22Rv1 (cell line): Measurements from ENCODE around the gene G6PC2.
"Not testable (repeated sequence)": the region's sequence is repeated elsewhere in the genome, so short reads cannot be mapped to it uniquely, and the experiment has no call there.

Source experiments
- ZFX ChIP-seq: fragments of 450-650 bp; IDR thresholded peaks from 2 replicates; pipeline ENCODE4 v1.6.1; 2017; ENCODE audit warnings: antibody characterized with exemption, borderline replicate concordance
- TF ChIP-seq, protein P1 (sequence below): fragments of 450-650 bp; IDR thresholded peaks from 2 replicates; pipeline ENCODE4 v1.5.1; 2017; ENCODE audit warnings: mild to moderate bottlenecking

- TF ChIP-seq, protein P1, sequence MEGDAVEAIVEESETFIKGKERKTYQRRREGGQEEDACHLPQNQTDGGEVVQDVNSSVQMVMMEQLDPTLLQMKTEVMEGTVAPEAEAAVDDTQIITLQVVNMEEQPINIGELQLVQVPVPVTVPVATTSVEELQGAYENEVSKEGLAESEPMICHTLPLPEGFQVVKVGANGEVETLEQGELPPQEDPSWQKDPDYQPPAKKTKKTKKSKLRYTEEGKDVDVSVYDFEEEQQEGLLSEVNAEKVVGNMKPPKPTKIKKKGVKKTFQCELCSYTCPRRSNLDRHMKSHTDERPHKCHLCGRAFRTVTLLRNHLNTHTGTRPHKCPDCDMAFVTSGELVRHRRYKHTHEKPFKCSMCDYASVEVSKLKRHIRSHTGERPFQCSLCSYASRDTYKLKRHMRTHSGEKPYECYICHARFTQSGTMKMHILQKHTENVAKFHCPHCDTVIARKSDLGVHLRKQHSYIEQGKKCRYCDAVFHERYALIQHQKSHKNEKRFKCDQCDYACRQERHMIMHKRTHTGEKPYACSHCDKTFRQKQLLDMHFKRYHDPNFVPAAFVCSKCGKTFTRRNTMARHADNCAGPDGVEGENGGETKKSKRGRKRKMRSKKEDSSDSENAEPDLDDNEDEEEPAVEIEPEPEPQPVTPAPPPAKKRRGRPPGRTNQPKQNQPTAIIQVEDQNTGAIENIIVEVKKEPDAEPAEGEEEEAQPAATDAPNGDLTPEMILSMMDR, result not testable (repeated sequence)
- TF ChIP-seq ZFX, result not testable (repeated sequence)
Observed at GRCh38 chr2:168870824-168871223, 30.3 kb upstream of the G6PC2 start.
